DMS153 treated with DMSO at 0.1 percent for 48 hours (cell line): ENCODE data around the gene MIOX.
A peak's percentile ranks its signal among the peaks of the same experiment; 100 is the strongest.

ENCODE experiments used
- DNase-seq: peaks from one replicate; lab custom pipeline; 2025; ENCODE audit not compliant: unreplicated experiment; lab: John Stamatoyannopoulos, UW

Gene MIOX

DNA sequence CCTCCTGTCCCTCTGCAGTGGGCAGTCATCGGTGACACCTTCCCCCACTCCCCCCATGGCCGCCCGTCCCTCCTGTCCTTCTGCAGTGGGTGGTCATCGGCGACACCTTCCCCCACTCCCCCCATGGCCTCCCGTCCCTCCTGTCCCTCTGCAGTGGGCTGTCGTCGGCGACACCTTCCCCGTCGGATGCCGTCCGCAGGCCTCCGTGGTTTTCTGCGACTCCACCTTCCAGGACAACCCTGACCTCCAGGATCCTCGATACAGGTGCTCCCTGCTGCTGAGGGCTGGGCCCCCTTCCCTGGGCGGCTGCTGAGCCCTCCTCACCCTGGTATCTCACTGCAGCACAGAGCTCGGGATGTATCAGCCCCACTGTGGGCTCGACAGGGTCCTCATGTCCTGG lies 2.2 kb downstream of the MIOX start:
- DNase-seq, result no peak

DNA sequence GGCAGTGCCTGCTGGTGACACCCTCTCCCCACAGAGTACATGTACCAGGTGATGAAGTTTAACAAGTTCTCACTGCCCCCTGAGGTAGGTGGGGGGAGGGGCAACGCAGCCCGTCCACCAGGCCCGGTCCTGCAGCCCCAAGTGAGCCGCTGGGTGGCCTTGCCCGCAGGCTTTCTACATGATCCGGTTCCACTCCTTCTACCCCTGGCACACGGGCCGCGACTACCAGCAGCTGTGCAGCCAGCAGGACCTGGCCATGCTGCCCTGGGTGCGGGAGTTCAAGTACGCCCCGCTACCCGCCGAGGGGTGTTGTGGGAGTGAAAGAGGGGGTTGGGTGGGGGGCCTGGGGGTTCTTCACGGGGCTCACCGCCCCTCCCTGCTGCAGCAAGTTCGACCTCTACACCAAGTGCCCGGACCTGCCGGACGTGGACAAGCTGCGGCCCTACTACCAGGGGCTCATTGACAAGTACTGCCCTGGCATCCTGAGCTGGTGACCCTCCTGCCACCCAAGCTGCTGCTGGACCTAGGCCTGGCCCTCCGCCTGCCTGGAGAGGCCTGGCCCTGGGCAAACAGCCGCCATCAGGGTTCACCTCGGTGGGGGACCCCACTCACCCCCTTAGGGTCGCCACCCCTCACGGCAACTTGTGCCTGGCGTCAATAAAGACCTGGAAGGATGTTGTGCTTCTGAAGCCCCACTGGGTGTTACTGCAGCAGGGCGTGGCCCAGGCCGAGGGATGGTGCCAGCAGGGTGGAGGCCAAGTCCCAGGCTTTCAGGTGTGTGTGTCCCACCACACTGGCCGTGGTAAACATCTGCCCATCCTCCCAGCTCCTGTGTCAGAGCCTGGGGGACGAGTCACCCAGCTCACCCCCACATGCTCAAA lies 2.9 kb downstream of the MIOX start:
- no peak for DNase-seq

DNA sequence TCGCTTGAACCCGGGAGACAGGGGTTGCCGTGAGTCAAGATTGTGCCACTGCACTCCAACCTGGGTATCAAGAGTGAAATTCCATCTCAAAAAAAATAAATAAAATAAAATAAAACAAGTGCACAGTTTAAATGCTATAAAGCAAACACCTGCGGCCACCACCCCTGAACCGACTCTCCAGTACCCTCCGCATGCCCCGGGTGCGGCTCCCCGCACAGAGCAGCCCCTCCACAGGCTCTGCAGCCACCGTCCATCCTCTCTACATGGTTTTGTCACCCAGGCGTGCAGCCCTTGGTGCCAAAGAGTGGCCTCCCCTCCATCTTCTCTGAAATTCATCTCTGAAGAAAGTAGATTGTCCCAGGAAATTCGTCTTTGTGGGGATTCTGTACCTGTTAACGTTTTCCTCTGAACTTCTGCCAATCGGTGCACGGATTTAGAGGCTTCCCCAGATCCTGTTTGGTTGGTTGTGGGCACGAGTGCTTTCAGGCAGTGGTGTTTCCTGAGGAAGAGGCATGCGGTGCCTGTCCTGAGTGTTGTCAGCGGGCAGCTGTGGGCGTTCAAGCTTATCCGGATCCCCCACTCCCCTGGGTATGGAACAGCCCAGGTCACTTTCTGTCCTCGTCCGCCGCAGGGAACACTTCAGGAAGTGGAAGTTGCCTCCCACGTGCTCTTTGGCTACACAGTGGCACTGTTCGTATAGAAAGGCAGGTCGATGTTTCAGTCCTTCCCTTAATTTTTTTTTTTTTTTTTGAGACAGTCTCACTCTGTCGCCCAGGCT lies 4.1 kb downstream of the MIOX start:
- DNase-seq, result no peak

DNA sequence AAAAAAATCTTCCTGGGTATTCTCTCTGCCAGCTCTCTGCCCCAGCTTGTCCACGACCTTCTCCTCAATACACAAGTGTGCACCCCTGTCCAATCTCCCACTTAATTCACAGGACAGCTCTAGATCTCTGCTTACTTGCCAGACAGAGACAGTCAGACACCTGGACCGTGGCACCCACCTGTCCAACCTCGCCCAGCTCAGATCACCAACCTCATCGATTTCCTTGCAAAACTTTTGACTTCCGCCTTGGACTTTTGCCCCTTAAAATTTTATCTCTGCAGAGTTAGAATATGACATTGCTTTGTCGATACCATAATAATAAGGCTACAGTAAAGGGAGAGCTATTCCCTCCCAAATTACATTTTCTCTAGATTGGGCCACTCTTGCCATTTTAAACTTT lies 10.4 kb downstream of the MIOX start:
- DNase-seq, result no peak

DNA sequence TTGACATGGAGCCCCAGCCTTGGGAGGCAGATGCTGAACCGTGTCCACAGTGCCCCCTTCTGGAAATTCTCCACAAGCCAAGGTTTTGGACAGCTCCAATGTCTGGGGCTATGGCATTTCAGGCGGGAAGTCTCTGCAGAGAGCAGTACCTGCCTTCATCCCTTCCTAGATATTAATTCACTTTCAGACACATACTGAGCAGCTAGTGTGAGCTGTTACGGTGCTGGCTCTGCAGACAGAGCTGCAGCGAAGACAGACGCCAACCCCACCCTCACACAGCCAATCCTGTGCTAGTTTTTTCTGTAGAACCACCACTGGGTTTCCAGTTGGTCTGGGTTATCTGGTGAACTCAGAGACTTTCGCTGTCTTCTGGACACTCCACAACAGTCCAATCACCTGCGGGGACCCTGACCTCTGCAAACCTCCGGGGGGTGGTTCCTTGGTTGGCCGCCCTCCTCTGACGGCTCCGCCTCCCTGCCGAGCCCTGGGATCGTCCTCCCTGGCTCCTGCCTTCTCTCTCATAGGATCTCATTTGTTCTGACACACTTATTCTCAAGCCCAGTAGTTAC lies 11.7 kb downstream of the MIOX start:
- peak; percentile 66 for DNase-seq

DNA sequence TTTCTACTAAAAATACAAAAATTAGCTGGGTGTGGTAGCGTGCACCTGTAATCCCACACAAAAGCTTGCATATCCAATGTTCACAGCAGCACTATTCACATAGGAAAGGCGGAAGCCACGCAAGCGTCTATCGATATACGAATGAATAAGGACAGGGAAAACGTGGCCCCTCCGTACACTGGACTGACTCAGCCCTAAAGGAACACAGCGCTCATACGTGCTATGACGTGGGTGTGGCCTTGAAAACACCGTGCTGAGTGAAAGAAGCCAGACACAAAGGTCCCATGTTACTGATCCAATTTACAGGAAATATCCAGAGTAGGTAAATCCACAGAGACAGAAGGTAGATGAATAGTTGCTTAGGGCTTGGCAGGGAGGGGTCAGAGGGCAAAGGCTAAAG lies 13.8 kb downstream of the MIOX start:
- DNase-seq, result no peak

DNA sequence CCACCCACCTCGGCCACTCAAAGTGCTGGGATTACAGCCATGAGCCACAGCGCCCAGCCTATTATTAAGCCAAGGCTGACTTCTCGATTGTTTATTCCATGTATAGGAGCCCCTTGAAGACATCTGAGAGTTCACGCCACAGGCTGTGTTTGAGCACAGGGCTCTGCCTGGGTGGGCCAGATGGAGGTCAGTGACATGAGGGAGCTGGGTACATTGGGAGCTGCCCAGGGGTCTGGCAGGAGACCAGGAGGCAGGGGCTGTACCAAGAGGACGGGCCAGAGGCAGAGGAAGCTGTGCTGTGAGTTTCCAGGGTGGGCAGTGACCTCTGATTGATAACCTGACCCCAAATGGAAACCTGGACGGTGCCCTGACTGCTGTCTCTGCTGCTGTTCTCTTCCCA lies 15.4 kb downstream of the MIOX start:
- no peak for DNase-seq

DNA sequence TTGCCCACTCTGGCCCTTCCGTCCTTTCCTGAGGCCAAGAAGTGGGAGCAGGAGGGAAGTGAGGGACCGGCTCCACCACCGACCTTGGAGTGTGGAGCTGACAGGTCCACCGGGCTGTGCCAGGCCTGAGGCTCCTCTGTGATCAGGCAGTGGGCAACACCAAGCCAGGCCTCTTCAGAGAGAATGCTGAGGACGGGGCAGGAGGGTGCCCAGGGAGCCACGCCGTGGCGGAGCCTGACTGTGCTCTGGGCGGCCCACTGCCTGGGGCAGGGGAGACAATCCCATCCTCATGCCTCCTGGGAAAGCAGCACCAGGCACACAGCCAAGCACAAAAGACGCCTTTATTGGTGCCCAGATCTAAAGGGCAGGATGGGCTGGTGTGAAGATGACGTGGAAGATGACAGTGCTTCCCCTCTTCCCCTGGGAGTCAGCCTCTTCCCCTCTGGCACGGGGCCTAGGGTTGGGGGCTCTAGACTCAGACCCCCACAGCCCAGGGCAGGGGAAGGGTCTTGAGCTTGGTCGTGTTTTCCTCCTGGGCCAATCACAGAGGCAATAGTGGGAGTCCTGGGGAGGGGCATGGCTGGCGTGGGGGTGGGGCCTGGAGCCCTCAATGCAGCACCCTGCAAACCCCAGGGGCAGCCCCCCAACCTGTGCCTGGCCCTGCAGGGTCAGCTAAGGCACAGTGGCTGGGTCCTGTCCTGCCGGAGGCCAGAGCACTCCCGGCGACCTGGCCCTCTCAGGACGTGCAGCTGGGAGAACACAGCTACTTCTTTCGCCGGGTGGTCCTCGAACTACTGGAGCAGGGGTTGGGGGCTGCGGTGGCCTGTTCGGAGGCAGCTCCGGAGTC lies 16.2 kb downstream of the MIOX start:
- no peak for DNase-seq

DNA sequence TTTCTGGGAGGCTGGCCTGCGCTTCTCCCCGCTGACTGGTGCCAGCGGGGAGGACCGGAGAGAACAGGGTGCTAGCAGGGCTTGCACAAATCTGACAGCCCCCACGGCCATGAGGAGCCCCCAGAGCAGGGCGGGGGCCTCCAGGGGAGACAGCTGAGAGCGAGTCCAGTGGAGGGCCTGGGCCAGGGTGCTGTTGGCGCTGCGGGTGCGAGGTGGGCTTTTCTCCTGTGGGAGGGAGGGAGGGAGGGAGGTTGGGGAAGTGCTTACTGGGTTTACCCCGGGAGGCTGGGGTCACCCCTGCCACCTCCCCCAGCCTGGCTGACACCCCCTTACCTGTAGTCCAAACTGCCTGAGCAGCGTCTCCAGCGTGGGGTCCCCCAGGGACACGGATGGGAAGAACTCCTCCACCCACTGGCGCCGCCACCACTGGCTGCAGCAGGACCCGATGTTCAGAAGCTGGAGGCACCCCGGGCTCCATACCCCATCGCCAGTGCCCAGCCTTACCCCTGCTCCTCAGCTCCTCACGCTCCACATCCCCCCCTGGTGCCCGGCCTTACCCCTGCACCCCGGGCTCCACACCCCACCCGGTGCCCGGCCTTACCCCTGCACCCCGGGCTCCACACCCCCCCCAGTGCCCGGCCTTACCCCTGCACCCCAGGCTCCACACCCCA lies 17.0 kb downstream of the MIOX start:
- no peak for DNase-seq

DNA sequence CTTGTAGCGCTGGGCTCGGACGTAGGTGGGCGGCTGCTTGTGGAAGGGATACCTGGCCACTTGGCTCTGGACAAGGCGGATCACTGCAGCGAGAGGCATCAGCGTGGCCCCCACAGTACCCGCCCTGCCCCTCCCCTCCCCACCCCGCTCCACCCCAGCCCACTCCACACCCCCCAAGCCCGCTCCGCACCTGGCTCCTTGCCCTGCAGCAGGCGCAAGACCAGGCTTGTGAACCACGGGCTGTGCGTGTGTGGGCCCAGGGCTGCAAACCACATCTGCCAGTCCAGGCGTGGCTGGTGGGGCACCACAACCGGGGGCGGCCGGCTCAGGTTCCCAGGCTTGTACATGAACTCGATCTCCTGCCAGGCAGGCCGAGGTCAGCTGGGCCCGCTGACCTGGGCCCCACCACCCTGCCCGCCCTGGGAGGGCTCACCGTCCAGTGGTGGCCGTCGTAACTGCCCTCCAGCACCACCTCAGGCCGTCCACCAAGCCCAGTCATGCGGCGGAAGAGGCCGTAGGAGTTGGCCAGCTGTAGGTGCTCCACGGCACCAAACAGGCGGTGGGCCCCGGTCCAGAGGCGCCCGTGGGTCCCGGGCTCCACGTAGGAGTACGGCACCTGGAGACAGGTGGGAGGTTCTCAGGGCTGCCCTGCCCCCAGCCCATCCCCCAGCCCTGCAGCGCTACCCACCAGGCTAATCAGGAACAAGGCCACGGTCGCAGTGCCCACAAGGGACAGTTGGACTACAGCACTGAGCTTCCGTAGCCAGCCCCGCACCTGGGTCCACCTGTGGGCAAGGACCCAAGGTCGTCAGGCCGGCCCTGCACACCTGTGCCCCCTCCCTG lies 17.9 kb downstream of the MIOX start:
- DNase-seq, result no peak

DNA sequence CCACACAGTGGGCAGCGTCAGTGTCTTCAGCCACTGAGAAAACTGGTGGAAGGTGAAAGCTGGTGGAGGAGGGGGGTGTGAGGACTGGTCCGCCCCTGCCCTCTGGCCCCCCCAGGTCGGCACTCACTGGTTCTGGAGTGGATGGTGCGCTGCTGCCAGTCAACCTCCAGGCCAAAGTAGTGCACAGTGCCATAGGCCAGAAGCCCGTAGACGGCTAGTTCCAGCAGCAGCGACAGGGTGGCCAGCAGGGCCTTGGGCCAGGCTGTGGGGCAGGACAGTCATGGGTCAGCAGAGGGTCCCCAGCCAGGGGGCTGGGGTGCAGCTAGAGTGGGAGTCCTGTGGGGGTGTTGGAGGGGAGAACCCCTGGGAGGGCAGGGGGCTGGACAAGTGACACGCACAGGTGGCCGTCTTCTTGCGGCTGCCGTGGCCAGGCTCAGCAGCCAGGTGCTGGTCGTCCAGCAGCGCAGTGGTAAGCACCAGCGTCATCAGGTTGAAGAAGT lies 18.7 kb downstream of the MIOX start:
- DNase-seq, result no peak

DNA sequence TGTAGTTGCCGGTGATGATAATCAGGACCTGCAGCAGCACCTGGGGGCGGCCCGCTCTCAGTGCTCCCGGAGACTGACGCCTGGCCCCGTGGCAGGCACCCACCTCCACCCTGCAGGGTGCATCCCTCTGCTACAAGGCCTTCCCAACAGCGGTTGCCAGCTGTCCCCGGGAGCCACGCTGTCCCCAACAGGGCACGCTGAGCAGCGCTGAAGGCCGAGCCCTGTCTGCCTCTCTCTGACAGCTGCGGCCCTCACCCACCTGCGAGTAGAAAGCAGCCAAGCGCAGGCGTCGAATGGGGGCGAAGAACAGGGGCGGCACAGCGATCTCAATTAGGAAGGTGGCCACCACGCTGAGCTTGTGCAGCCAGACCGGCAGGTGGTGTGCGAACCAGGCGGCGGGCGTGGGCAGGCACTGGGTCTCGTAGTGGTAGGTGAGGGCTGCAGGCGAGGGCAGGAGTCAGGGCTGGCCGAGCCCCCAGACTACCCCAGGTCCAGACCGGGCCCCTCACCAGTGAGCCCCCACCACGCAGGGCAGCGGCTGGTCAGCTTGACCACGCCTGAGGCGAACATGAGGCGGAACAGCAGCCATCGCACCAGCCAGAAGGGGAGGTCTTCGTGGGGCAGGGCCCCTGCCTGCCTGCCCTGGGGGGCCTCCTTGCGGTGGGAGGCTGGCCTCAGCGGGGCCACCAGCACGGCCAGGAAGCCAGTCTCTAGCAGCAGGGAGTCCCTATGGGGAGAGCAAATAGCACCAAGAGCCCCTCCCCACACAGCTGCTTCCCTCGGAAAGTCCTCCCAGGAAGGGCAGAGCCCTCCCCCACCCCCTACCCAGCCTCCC lies 19.3 kb downstream of the MIOX start:
- DNase-seq, result no peak

DNA sequence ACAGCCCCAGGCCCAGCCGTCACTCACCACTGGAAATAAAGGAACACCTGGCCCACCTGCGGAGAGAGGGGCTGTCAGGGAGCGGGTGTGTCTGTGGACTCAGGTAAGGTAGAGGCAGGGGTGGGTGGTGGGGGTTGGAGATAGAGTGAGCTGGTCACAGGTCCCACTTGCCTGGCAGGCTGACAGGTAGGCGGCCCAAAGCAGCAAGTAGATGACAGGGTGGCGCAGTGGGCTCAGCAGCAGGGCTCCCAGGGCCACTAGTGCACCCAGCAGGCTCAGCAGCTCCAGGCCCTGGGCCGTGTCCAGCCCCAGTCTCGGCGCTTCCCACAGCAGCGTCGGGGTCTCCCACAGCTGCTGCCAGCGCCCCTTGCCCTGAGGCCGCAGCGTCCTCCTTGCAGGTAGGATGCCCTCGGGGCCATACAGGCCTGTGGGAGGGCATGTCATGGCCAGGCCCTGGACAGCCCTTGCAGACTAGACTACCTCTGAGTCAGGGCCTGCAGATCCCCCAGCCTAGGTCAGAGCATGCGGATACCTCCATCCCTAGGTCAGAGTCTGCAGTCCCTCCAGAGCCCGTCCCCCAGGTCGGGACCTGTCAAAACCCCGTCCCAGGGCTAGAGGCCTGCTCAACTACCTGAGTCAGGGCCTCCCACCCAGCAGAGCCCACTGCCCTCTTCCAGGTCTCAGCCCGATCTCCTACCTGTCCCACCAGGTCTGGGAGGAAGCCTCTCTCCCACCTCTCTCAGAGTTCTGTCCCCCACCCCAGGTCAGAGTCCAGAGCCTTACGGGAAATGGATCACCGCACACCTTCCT lies 20.2 kb downstream of the MIOX start:
- no peak for DNase-seq

DNA sequence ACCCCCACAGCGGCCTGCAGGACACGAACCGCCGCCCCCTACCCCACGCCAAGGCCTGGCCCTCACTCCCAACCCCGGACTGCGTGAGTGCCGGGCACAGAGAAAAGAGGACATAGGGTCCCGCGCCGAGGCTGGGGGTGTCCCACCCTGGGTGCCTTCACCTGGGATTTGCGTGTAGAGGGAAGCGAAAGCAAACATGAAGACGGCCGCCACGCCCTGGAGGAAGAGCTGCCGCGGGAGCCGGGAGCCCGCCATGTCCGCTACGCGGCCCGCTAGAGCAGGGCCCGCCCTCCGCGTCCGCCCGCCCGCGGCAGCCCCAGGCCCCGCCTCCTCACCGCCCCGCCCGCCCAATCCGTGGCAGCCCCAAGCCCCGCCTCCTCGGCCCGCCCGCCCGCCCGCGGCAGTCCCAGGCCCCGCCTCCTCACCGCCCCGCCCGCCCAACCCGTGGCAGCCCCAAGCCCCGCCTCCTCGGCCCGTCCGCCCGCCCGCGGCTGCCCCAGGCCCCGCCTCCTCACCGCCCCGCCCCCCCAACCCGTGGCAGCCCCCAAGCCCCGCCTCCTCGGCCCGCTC lies 20.8 kb downstream of the MIOX start, which contains the start of gene LMF2:
LMF2 (minus strand) TSS at position 282 of the 570 bp plus-strand sequence; CDS start at position 255, 27 bp downstream.
- DNase-seq, result peak; percentile 88

DNA sequence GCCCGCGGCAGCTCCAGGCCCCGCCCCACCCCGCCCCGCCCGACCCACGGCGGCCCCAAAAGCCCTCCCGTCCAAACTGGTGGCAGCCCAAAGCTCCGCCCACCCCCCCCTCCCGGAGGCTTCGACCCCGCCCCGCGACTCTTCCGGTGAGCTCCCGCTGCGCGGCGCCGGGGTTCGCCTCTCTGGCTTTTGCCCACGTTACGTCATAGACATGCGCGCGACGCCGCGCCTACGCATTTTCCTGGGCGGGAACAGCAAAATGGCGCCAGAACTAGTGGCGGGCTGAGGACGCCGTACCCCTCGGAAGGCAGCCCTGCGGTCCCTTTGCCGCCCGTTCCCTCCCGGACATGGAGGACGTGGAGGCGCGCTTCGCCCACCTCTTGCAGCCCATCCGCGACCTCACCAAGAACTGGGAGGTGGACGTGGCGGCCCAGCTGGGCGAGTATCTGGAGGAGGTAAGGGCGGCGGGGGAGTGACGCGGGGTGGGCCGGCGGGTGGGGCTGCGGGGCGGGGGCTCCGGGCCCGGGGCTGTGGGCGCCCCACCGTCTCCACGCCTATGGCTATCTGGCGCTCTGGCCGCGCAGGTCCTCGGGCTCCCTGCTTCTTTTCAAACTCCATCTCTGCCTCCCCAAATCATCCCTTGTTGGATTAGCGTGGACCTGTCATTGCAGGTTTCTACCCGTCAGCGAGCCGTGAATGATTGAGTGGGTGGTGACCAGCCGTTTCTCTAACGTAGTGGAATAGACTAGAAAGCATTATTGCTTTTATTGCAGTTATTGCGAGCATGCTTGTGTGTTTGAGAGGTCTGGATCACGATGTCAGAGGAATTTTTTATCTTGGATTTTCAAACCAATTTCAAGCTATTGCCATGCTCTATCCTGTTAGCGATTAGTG lies 21.6 kb downstream of the MIOX start, which contains the start of gene NCAPH2:
NCAPH2 (plus strand) TSS at position 234 of the 894 bp plus-strand sequence; CDS start at position 348, 114 bp downstream.
- peak; percentile 88 for DNase-seq

DNA sequence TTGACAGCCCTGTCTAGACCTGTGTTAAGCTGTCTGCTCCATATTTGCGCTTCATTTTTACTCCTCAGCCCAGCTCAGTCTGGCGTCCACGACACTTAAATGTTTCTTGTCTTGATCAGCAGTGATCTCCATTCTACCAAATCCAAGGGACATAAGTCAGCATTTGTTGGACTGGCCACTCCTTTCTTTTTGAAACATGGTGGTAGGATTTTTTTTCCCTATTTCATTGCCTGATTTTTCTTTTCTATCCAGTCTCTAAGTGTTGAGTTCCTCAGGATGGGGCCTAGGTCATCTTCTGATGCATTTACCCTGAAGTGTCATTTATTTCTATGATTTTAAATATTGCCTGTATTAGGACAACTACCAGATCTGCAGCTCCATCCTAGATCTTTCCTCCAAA lies 22.2 kb downstream of the MIOX start:
- no peak for DNase-seq
